DND-41 (cell line): ENCODE measurements around the gene CYP46A1.

Source experiments
- ATAC-seq: fragments of 200-7000 bp; cut with Tn5 transposase; 3 replicates; pipeline ENCODE4 v1.9.1; 2021; ENCODE audit warnings: low read depth; ENCODE audit not compliant: insufficient read depth
- DNase-seq: peaks from one replicate; pipeline ENCODE4 v3.0.0-alpha.2; 2020
- H2AFZ ChIP-seq: 2 replicates; pipeline ENCODE4 v1.6.0; 2012; ENCODE audit warnings: low read depth, low read length
- H3K27ac ChIP-seq: 2 replicates; pipeline ENCODE4 v1.5.1; 2012; ENCODE audit warnings: low read length, inconsistent platforms
- H3K27me3 ChIP-seq: fragments of 200-600 bp; sonication (generic); 2 replicates; pipeline ENCODE4 v1.6.0; 2012; ENCODE audit warnings: low read length, mild to moderate bottlenecking, inconsistent platforms; ENCODE audit not compliant: insufficient read depth, poor library complexity
- H3K36me3 ChIP-seq: 2 replicates; pipeline ENCODE4 v1.5.1; 2012; ENCODE audit warnings: low read length, inconsistent platforms; ENCODE audit not compliant: insufficient read depth
- H3K4me1 ChIP-seq: 2 replicates; pipeline ENCODE4 v1.5.1; 2012; ENCODE audit warnings: mild to moderate bottlenecking, low read length; ENCODE audit not compliant: insufficient read depth
- H3K4me2 ChIP-seq: 2 replicates; pipeline ENCODE4 v1.6.0; 2012; ENCODE audit warnings: mild to moderate bottlenecking, moderate library complexity, low read length, inconsistent platforms; ENCODE audit not compliant: insufficient read depth
- H3K4me3 ChIP-seq, 2 experiments: fragments of 200-600 bp in 1 of 2; shearing (Covaris generic) in 1 of 2; 2 replicates each; pipeline ENCODE4 v1.5.1; 2012 to 2016; ENCODE audit warnings: inconsistent platforms in 2 of 2, low read length in 2 of 2, mild to moderate bottlenecking in 2 of 2, low read depth in 1 of 2, moderate library complexity in 1 of 2
- H3K79me2 ChIP-seq: 2 replicates; pipeline ENCODE4 v1.6.0; 2012; ENCODE audit warnings: low read length, inconsistent platforms; ENCODE audit not compliant: insufficient read depth
- H3K9ac ChIP-seq: 2 replicates; pipeline ENCODE4 v1.6.0; 2012; ENCODE audit warnings: low read depth, mild to moderate bottlenecking, inconsistent platforms, low read length, moderate library complexity
- H3K9me3 ChIP-seq: 2 replicates; pipeline ENCODE4 v1.5.1; 2012; ENCODE audit warnings: low read length, moderate library complexity, mild to moderate bottlenecking, inconsistent platforms; ENCODE audit not compliant: insufficient read depth, severe bottlenecking
- H4K20me1 ChIP-seq: 2 replicates; pipeline ENCODE4 v1.6.0; 2012; ENCODE audit warnings: low read length; ENCODE audit not compliant: insufficient read depth
- CTCF ChIP-seq: IDR thresholded peaks from 2 replicates; pipeline ENCODE4 v1.5.1; 2012; ENCODE audit warnings: borderline replicate concordance, low read length, moderate library complexity, mild to moderate bottlenecking; ENCODE audit not compliant: poor library complexity, severe bottlenecking; ENCODE audit errors: extremely low read depth
- EZH2 ChIP-seq: IDR thresholded peaks from 3 replicates; pipeline ENCODE4 v1.6.1; 2012; ENCODE audit warnings: borderline replicate concordance, low read depth, mild to moderate bottlenecking, moderate library complexity, low read length, inconsistent platforms; ENCODE audit not compliant: severe bottlenecking

CYP46A1 gene

GRCh38 chr14:99724939-99725773 lies 41.1 kb downstream of the CYP46A1 start:
- no peaks in the 10 kb centered on the region for H3K79me2 ChIP-seq
- no peaks in the 10 kb centered on the region for H3K4me1 ChIP-seq
- ATAC-seq (no peak), DNase-seq (no peak)
- H3K27ac ChIP-seq, result no peak overlapping the region
- H3K36me3 ChIP-seq, result no peaks in the 10 kb centered on the region
- no peak overlapping the region for H3K4me3 ChIP-seq
- no peak overlapping the region for H3K4me2 ChIP-seq
- peaks cover 7% of the 10 kb centered on the region for H3K27me3 ChIP-seq
- H2AFZ ChIP-seq, result no peak overlapping the region
- TF ChIP-seq CTCF (no peak), EZH2 (no peak)
- H3K9ac ChIP-seq, result no peak overlapping the region
- H3K9me3 ChIP-seq, result no peaks in the 10 kb centered on the region
- peaks cover 3% of the 10 kb centered on the region; the same call in 1 of the 2 replicates for H4K20me1 ChIP-seq

DNA sequence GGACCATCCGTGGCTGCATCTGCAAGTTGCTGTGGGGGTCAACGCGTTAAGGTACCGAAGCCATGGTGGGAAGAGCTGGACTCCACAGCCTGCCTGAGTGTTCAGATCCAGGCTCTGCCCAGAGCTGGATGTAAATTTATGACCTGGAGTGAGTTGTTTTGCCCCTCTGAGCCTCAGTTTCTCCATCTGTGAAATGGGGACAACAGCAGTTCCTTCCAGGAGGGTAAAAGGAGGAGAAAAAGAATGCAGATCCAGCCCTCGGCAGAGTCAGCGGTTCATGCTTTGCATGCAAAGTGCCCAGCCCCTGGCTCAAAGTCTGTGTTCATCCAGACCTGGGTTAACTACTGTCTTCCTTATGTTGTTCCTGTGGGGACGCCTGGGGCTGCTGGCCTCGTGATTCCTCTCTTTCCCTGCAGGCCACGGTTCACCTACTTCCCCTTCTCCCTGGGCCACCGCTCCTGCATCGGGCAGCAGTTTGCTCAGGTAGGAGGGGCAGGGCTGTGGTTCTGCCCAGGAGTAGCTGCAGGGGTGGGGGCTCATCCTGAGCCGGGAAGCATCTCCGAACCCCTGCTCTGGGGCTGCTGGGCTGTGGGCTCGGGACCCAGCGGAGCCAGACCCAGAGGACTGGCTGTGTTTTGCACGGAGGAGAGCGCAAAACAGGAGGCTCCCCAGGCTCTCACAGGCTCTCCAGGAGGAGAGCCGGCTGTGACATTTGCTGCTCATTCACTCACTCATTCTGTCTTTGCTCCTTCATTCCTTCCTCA lies 41.9 kb downstream of the CYP46A1 start:
- H3K36me3 ChIP-seq, result no peaks in the 10 kb centered on the region
- H3K4me3 ChIP-seq, result no peak overlapping the region
- no peaks in the 10 kb centered on the region for H3K9me3 ChIP-seq
- no peak overlapping the region for H3K9ac ChIP-seq
- DNase-seq, result no peak
- H4K20me1 ChIP-seq, result peaks cover 3% of the 10 kb centered on the region; the same call in 1 of the 2 replicates
- peaks cover 7% of the 10 kb centered on the region for H3K27me3 ChIP-seq
- no peak overlapping the region for H2AFZ ChIP-seq
- H3K79me2 ChIP-seq, result no peaks in the 10 kb centered on the region
- TF ChIP-seq EZH2 (no peak), CTCF (no peak)
- no peak overlapping the region for H3K27ac ChIP-seq
- no peaks in the 10 kb centered on the region for H3K4me1 ChIP-seq
- no peak for ATAC-seq
- H3K4me2 ChIP-seq, result no peak overlapping the region

DNA sequence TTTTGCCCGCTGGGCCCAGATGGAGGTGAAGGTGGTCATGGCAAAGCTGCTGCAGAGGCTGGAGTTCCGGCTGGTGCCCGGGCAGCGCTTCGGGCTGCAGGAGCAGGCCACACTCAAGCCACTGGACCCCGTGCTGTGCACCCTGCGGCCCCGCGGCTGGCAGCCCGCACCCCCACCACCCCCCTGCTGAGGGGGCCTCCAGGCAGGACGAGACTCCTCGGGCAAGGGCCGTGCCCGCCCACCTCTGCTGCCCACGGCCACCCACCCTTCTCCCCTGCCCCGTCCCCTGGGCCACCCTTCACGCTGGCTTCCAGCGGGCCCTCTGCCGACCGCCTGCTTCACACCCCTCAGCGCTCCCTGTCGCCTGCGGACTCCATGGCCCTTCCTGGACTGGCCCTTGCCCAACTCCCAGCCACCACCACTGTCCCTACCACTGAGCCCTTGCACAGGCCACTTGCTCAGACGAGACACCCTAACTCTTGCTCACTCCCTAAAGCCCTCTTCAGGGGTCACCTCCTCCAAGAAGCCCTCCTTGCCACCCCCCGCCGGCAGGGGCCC lies 42.5 kb downstream of the CYP46A1 start:
- TF ChIP-seq CTCF, result no peak
- no peak for TF ChIP-seq EZH2
- Histone ChIP-seq H3K79me2 (no peaks in the 10 kb centered on the region), H3K36me3 (no peaks in the 10 kb centered on the region), H2AFZ (no peak overlapping the region), H3K27ac (no peak overlapping the region), H4K20me1 (peaks cover 3% of the 10 kb centered on the region; the same call in 1 of the 2 replicates), H3K27me3 (peaks cover 7% of the 10 kb centered on the region), H3K9ac (no peak overlapping the region), H3K4me1 (no peaks in the 10 kb centered on the region), H3K4me2 (no peak overlapping the region), H3K9me3 (no peaks in the 10 kb centered on the region), H3K4me3 (no peak overlapping the region)
- DNase-seq, result no peak
- ATAC-seq, result no peak
